Activated CD4-positive, CD25-positive, alpha-beta regulatory T cell treated with anti-CD3 and anti-CD28 coated beads, Interleukin-2, amount 50 U/mL, for 24 hours (primary cell): ENCODE results near the gene DENND1B.
A peak's percentile ranks its signal among the peaks of the same experiment; 100 is the strongest.
"Not testable (repeated sequence)": the region's sequence is repeated elsewhere in the genome, so short reads cannot be mapped to it uniquely, and the experiment has no call there.

ENCODE experiments used
- ATAC-seq, 2 donors: fragments of 150-1000 bp; cut with Tn5 transposase; one replicate each; pipeline ENCODE4 v1.10.0; 2021; ENCODE audit warnings: mild to moderate bottlenecking in 1 of 2, moderate library complexity in 1 of 2

Gene DENND1B

GRCh38 chr1:197619008-197619640, 156.2 kb downstream of the DENND1B start:
- ATAC-seq, result no peak

- no peak for ATAC-seq
Measured at GRCh38 chr1:197618061-197618460, 157.2 kb downstream of the DENND1B start.

- ATAC-seq, result no peak
Measured at GRCh38 chr1:197615693-197616011, 159.6 kb downstream of the DENND1B start.

GRCh38 chr1:197614916-197615692, 160.2 kb downstream of the DENND1B start:
- peak in 1 of 2 donors; percentile 55 for ATAC-seq

GRCh38 chr1:197606168-197606845, 169.0 kb downstream of the DENND1B start:
- no peak for ATAC-seq

- ATAC-seq, result no peak
Measured at GRCh38 chr1:197604302-197604701, 171.0 kb downstream of the DENND1B start.

- no peak for ATAC-seq
Measured at GRCh38 chr1:197600751-197601150, 174.5 kb downstream of the DENND1B start.

GRCh38 chr1:197599789-197600188, 175.5 kb downstream of the DENND1B start:
- ATAC-seq, result no peak

- no peak for ATAC-seq
Measured at GRCh38 chr1:197598935-197599334, 176.3 kb downstream of the DENND1B start.

GRCh38 chr1:197595304-197595904, 179.9 kb downstream of the DENND1B start:
- ATAC-seq, result no peak

GRCh38 chr1:197590687-197591086, 184.6 kb downstream of the DENND1B start:
- ATAC-seq, result no peak

- ATAC-seq, result no peak
Measured at GRCh38 chr1:197585809-197586208, 189.5 kb downstream of the DENND1B start.

- no peak for ATAC-seq
Measured at GRCh38 chr1:197577580-197577979, 197.7 kb downstream of the DENND1B start.

- ATAC-seq, result not testable (repeated sequence)
Measured at GRCh38 chr1:197575531-197575930, 199.7 kb downstream of the DENND1B start.

- ATAC-seq, result no peak
Measured at GRCh38 chr1:197572169-197572568, 203.1 kb downstream of the DENND1B start.

GRCh38 chr1:197567442-197567841, 207.8 kb downstream of the DENND1B start:
- no peak for ATAC-seq

- no peak for ATAC-seq
Measured at GRCh38 chr1:197561041-197561440, 214.2 kb downstream of the DENND1B start.

GRCh38 chr1:197559655-197560054, 215.6 kb downstream of the DENND1B start:
- no peak for ATAC-seq

GRCh38 chr1:197559244-197559643, 216.0 kb downstream of the DENND1B start:
- no peak for ATAC-seq

- no peak for ATAC-seq
Measured at GRCh38 chr1:197557302-197557701, 218.0 kb downstream of the DENND1B start.

- no peak for ATAC-seq
Measured at GRCh38 chr1:197553281-197553680, 222.0 kb downstream of the DENND1B start.

- ATAC-seq, result no peak
Measured at GRCh38 chr1:197546989-197547388, 228.3 kb downstream of the DENND1B start.

- no peak for ATAC-seq
Measured at GRCh38 chr1:197544553-197544952, 230.7 kb downstream of the DENND1B start.

GRCh38 chr1:197544130-197544529, 231.2 kb downstream of the DENND1B start:
- ATAC-seq, result no peak
